ACC112 (cell line): ENCODE measurements around the gene YKT6.
A peak's percentile ranks its signal among the peaks of the same experiment; 100 is the strongest.
"Not testable (repeated sequence)": the region's sequence is repeated elsewhere in the genome, so short reads cannot be mapped to it uniquely, and the experiment has no call there.

Experiments used
- H2AFZ ChIP-seq: fragments of 200-600 bp; sonication (generic); one replicate; pipeline ENCODE4 v1.6.0; 2017; ENCODE audit warnings: antibody characterized with exemption, low read length; ENCODE audit not compliant: unreplicated experiment
- H3K27ac ChIP-seq: fragments of 200-600 bp; sonication (generic); 2 replicates; pipeline ENCODE4 v1.5.1; 2014; ENCODE audit warnings: low read depth, mild to moderate bottlenecking, antibody characterized with exemption, low read length, moderate library complexity
- H3K27me3 ChIP-seq: fragments of 200-600 bp; sonication (generic); 2 replicates; pipeline ENCODE4 v1.6.1; 2014; ENCODE audit warnings: mild to moderate bottlenecking, antibody characterized with exemption, low read length, moderate library complexity, mixed read lengths; ENCODE audit not compliant: insufficient read depth
- H3K36me3 ChIP-seq: fragments of 200-600 bp; sonication (generic); 2 replicates; pipeline ENCODE4 v1.6.1; 2016; ENCODE audit warnings: mild to moderate bottlenecking, antibody characterized with exemption, low read length, moderate library complexity, mixed read lengths; ENCODE audit not compliant: insufficient read depth
- H3K4me1 ChIP-seq: fragments of 200-600 bp; sonication (generic); one replicate; pipeline ENCODE4 v1.6.1; 2016; ENCODE audit warnings: low read length, mixed read lengths; ENCODE audit not compliant: insufficient read depth, unreplicated experiment, control insufficient read depth
- H3K4me3 ChIP-seq: fragments of 200-600 bp; sonication (generic); 2 replicates; pipeline ENCODE4 v1.5.1; 2014; ENCODE audit warnings: mild to moderate bottlenecking, low read depth, low read length
- H3K79me2 ChIP-seq: fragments of 200-600 bp; sonication (generic); one replicate; pipeline ENCODE4 v1.6.0; 2016; ENCODE audit warnings: low read length; ENCODE audit not compliant: control insufficient read depth, unreplicated experiment, insufficient read depth

The YKT6 gene

GRCh38 chr7:44158096-44158872, 42.5 kb upstream of the YKT6 start:
- H3K27me3 ChIP-seq, result no peaks in the 10 kb centered on the region
- no peaks in the 10 kb centered on the region for H3K4me1 ChIP-seq
- no peaks in the 10 kb centered on the region for H3K79me2 ChIP-seq
- H3K27ac ChIP-seq, result no peak overlapping the region
- no peak overlapping the region for H2AFZ ChIP-seq
- H3K36me3 ChIP-seq, result no peaks in the 10 kb centered on the region
- no peak overlapping the region for H3K4me3 ChIP-seq

- H3K79me2 ChIP-seq, result no peaks in the 10 kb centered on the region
- no peaks in the 10 kb centered on the region for H3K36me3 ChIP-seq
- H2AFZ ChIP-seq, result no peak overlapping the region
- H3K4me3 ChIP-seq, result no peak overlapping the region
- H3K4me1 ChIP-seq, result no peaks in the 10 kb centered on the region
- no peak overlapping the region for H3K27ac ChIP-seq
- H3K27me3 ChIP-seq, result no peaks in the 10 kb centered on the region
Observed at GRCh38 chr7:44158873-44159631, 41.7 kb upstream of the YKT6 start.

DNA sequence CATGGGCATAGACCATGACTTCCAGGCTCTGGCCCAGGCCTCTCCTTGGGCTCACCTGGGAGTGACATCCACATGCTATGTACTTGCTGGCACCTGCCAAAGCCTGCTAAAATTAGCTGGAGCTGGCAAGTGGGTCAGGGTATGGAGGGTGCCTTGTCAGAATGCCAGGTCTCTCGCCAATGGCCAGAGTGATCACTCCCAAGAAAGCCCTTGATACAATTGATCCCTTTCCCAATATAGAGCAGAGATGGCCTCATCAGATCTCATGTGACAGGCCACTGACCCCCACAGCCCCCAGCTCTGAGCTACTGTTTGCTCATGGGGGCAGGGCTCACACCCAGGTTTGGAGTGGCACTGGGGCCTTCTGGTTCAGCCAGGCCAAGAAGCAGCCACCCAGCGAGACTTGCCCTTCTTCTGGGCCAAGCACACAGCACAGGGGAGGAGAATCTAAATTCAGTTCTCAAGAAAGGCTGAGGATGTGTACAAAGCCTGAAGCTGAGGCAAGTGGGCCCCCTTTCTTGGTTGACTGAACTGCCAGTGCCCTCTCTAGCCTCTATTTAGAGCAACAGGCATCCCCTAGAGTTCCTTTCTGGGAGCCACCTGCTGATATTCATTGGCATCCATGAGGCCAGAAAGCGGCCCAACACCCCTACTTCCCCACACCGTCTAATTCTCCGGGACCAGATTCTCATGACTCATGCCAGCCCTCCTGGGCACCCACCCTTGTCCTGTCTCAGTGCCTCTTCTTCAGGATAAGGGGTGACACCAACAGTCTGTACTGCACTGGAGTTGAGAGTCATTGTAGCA, 40.8 kb upstream of the YKT6 start:
- no peaks in the 10 kb centered on the region for H3K79me2 ChIP-seq
- no peaks in the 10 kb centered on the region for H3K4me1 ChIP-seq
- H3K36me3 ChIP-seq, result no peaks in the 10 kb centered on the region
- no peak overlapping the region for H2AFZ ChIP-seq
- H3K4me3 ChIP-seq, result no peak overlapping the region
- no peak overlapping the region for H3K27ac ChIP-seq
- no peaks in the 10 kb centered on the region for H3K27me3 ChIP-seq

DNA sequence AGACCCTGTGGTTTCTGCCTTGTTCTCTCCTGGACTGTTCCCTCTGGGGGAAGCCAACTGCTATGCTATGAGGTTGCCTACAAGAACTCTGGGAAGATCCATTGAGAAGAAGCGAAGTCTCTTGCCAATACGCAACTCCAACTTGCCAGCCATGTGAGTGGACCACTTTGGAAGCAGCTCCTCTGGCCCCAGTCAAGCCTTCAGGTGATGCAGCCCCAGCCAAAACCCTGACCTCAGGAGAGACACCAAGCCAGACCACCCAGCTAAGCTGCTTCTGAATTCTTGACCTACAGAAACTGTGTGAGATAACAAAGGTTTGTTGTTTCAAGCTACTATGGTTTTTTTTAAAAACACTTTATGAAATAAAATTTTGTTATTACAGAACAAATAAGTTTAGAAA, 39.4 kb upstream of the YKT6 start:
- H3K4me1 ChIP-seq, result no peaks in the 10 kb centered on the region
- no peaks in the 10 kb centered on the region for H3K36me3 ChIP-seq
- no peak overlapping the region for H2AFZ ChIP-seq
- no peak overlapping the region for H3K27ac ChIP-seq
- H3K4me3 ChIP-seq, result no peak overlapping the region
- no peaks in the 10 kb centered on the region for H3K79me2 ChIP-seq
- no peaks in the 10 kb centered on the region for H3K27me3 ChIP-seq

- Histone ChIP-seq H3K4me3 (no peak overlapping the region), H3K4me1 (no peaks in the 10 kb centered on the region), H3K36me3 (no peaks in the 10 kb centered on the region), H3K27me3 (no peaks in the 10 kb centered on the region), H2AFZ (no peak overlapping the region), H3K79me2 (no peaks in the 10 kb centered on the region), H3K27ac (no peak overlapping the region)
Observed at GRCh38 chr7:44162179-44162578, 38.6 kb upstream of the YKT6 start.

DNA sequence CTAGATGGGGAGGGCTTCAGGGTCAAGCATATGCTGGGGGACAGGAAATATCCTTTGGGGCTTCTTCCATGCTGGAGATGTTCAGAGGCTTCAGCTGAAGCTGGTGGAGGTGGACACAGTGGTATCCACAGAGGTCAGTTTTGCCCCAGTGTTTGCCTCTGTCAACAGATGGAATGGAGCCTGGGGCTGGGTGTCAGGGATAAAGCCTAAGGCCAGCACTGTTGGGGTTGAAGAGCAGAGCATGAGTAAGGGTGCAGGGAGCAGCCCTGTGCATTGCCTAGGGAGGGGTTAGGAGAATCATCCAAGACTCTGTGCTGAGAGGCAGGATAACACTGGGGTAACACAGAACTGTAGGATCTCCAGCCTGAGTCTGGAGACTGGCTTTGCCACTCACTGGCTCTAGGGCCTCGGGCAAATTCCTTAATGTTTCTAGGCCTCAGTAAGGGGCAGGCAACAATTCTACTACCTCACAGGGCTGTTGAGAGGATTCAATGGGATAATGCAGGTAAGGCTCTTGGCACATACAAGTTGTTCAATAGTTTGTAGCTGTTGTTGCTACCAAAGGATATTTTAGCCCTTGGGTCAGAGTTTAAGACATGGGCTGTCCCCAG, 37.9 kb upstream of the YKT6 start:
- no peaks in the 10 kb centered on the region for H3K4me1 ChIP-seq
- no peak overlapping the region for H3K4me3 ChIP-seq
- no peak overlapping the region for H2AFZ ChIP-seq
- H3K36me3 ChIP-seq, result no peaks in the 10 kb centered on the region
- H3K79me2 ChIP-seq, result no peaks in the 10 kb centered on the region
- no peaks in the 10 kb centered on the region for H3K27me3 ChIP-seq
- no peak overlapping the region for H3K27ac ChIP-seq

DNA sequence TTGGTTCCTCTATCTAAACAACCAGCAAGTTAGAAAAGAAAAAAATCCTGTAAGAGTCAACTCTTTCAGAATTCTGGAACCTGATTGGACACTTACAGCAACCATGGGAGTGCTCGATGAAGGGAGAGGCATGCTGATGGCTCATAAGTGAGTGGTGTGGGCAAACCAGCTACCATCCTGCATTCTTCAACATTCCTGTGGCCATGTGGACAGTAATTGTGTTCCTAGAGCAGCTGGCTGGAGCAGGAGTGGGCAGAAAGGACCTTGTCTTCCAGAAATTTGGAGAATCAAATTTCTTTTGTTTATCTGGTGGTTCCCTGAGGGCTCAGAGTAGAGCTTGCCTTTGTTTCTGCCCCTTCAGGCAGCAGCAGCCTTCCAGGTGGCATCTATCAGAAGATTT, 37.2 kb upstream of the YKT6 start:
- Histone ChIP-seq H2AFZ (no peak overlapping the region), H3K27ac (no peak overlapping the region), H3K27me3 (no peaks in the 10 kb centered on the region), H3K4me1 (no peaks in the 10 kb centered on the region), H3K79me2 (no peaks in the 10 kb centered on the region), H3K4me3 (no peak overlapping the region), H3K36me3 (no peaks in the 10 kb centered on the region)

GRCh38 chr7:44167920-44168319, 32.9 kb upstream of the YKT6 start:
- no peak overlapping the region for H3K4me3 ChIP-seq
- H3K27ac ChIP-seq, result no peak overlapping the region
- no peaks in the 10 kb centered on the region for H3K36me3 ChIP-seq
- H3K79me2 ChIP-seq, result no peaks in the 10 kb centered on the region
- no peaks in the 10 kb centered on the region for H3K27me3 ChIP-seq
- no peaks in the 10 kb centered on the region for H3K4me1 ChIP-seq
- peak overlapping the region; percentile 32 for H2AFZ ChIP-seq

GRCh38 chr7:44171901-44172300, 28.9 kb upstream of the YKT6 start:
- peaks cover 11% of the 10 kb centered on the region; the same call in 1 of the 2 replicates for H3K27me3 ChIP-seq
- not testable (repeated sequence) for H3K36me3 ChIP-seq, H3K79me2 ChIP-seq, H3K27ac ChIP-seq, H3K4me3 ChIP-seq, H3K4me1 ChIP-seq, H2AFZ ChIP-seq

DNA sequence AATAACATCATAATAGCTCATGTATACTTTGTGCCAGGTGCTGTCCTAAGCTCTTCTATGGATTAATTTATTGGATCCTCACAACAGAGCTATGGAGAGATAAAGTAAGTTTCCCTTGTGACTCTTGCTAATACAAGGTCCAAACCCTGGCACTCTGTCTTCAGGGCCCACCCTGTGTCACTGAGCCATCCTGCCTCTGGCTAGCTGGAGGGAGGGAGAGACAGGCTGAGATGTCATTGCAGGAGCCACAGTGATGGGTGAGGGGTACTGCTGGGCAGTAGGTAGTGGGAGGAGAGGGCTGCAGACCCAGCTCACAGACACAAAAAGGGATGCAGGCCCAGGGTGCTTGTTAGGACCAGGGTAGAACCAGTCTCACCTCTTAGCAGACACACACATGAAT, 28.4 kb upstream of the YKT6 start:
- H3K27ac ChIP-seq, result no peak overlapping the region
- H3K27me3 ChIP-seq, result peaks cover 11% of the 10 kb centered on the region; the same call in 1 of the 2 replicates
- peaks cover 3% of the 10 kb centered on the region for H3K4me1 ChIP-seq
- no peaks in the 10 kb centered on the region for H3K79me2 ChIP-seq
- H2AFZ ChIP-seq, result no peak overlapping the region
- H3K36me3 ChIP-seq, result no peaks in the 10 kb centered on the region
- no peak overlapping the region for H3K4me3 ChIP-seq
